ENCODE data around the gene RNLS. TPM values are rescaled to one million over a fixed set of nuclear protein-coding genes. Genes with fewer than 3 reads are reported as not detected.

Gene RNLS
- total RNA-seq, 1 donor from 2014 or later, result 12.1 TPM

GRCh38 chr10:88319960-88320517, 263.1 kb downstream of the RNLS start:
- H3K4me1 ChIP-seq, result no peaks in the 10 kb centered on the region
- TF ChIP-seq CTCF (IDR thresholded peaks at IDR 0.05), result no peak
- intact Hi-C loops (cut with DNase I), result no loop called here
- H3K36me3 ChIP-seq, result no peaks in the 10 kb centered on the region
- H3K4me3 ChIP-seq, result no peak overlapping the region
- H3K27ac ChIP-seq, result no peak overlapping the region
- no peaks in the 10 kb centered on the region for H3K27me3 ChIP-seq
- peaks cover 14 to 23% of the 10 kb centered on the region in 2 donors for H3K9me3 ChIP-seq
- DNase-seq (ENCODE audit: low spot score in 2 of 2), result no peak

DNA sequence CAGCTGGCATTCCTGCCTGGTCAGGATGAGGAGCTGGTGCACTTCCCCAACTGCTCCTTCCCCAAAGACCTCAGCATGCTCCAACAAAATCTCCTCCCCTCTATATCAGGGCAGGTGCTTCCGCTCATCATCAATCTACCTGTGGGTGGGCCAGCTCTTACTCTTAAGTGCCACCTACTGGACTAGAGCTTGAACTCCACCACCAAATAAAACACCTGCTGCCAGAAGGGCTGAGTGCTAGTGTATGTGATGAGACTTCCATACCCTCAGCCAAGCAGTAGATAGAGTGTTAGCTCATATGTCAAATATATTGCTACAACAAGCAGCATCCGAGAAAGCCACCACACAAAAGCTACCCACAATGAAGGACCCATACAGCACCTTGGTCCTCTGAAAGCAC, 264.3 kb downstream of the RNLS start:
- H3K27ac ChIP-seq, result no peak overlapping the region
- no peak overlapping the region for H3K4me3 ChIP-seq
- no peaks in the 10 kb centered on the region for H3K36me3 ChIP-seq
- no peak for TF ChIP-seq CTCF (IDR thresholded peaks at IDR 0.05)
- H3K9me3 ChIP-seq, result peaks cover 14 to 23% of the 10 kb centered on the region in 2 donors
- no peaks in the 10 kb centered on the region for H3K27me3 ChIP-seq
- no peak for DNase-seq (ENCODE audit: low spot score in 2 of 2)
- no peaks in the 10 kb centered on the region for H3K4me1 ChIP-seq
- intact Hi-C loops (cut with DNase I), result no loop called here

DNA sequence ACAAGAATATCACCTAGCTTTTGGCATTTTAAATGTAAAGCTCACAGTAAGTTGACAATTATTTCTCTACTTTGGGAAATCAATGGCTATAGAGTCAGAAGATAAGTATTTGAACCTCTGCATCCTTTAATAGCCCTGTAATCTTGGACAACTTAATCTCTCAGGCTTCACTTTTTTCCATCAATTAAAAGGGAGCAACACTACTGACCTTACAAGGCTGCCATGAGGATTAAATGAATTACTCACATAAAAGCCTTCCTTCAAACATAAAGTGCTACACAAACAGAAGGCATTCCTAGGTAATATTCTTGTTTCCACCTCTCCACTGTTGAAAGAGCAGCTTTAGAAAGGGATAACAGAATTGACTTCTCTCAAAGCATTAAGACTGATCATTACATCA, 266.0 kb downstream of the RNLS start:
- H3K27me3 ChIP-seq, result no peaks in the 10 kb centered on the region
- DNase-seq (ENCODE audit: low spot score in 2 of 2), result no peak
- no peak overlapping the region for H3K4me3 ChIP-seq
- no peak overlapping the region for H3K27ac ChIP-seq
- no peaks in the 10 kb centered on the region for H3K4me1 ChIP-seq
- H3K9me3 ChIP-seq, result peaks cover 14 to 23% of the 10 kb centered on the region in 2 donors
- no peak for TF ChIP-seq CTCF (IDR thresholded peaks at IDR 0.05)
- no peaks in the 10 kb centered on the region for H3K36me3 ChIP-seq
- intact Hi-C loops (cut with DNase I), result no loop called here

- Histone ChIP-seq H3K4me3 (no peak overlapping the region), H3K27ac (no peak overlapping the region), H3K36me3 (no peaks in the 10 kb centered on the region), H3K4me1 (no peaks in the 10 kb centered on the region), H3K9me3 (peaks cover 14 to 23% of the 10 kb centered on the region in 2 donors), H3K27me3 (no peaks in the 10 kb centered on the region)
- DNase-seq (ENCODE audit: low spot score in 2 of 2), result no peak
- TF ChIP-seq CTCF (IDR thresholded peaks at IDR 0.05), result no peak
- intact Hi-C loops (cut with DNase I), result no loop called here
Measured at GRCh38 chr10:88316292-88316861, 266.7 kb downstream of the RNLS start.

GRCh38 chr10:88315755-88316154, 267.4 kb downstream of the RNLS start:
- Histone ChIP-seq H3K4me1 (no peaks in the 10 kb centered on the region), H3K36me3 (no peaks in the 10 kb centered on the region), H3K27ac (no peak overlapping the region), H3K4me3 (no peak overlapping the region), H3K27me3 (no peaks in the 10 kb centered on the region), H3K9me3 (peaks cover 12 to 22% of the 10 kb centered on the region in 2 donors)
- no peak for TF ChIP-seq CTCF (IDR thresholded peaks at IDR 0.05)
- intact Hi-C loops (cut with DNase I), result no loop called here
- no peak for DNase-seq (ENCODE audit: low spot score in 2 of 2)

All from ascending aorta (tissue), 2 donors.